Measurements from ENCODE around the gene ZNF546.
"Not testable (repeated sequence)": the region's sequence is repeated elsewhere in the genome, so short reads cannot be mapped to it uniquely, and the experiment has no call there.

ZNF546 gene

GRCh38 chr19:39987167-39987566 is 9.7 kb upstream of the ZNF546 start:
- no peak for DNase-seq

GRCh38 chr19:39987596-39987995 is 9.3 kb upstream of the ZNF546 start:
- DNase-seq: no peak

DNA sequence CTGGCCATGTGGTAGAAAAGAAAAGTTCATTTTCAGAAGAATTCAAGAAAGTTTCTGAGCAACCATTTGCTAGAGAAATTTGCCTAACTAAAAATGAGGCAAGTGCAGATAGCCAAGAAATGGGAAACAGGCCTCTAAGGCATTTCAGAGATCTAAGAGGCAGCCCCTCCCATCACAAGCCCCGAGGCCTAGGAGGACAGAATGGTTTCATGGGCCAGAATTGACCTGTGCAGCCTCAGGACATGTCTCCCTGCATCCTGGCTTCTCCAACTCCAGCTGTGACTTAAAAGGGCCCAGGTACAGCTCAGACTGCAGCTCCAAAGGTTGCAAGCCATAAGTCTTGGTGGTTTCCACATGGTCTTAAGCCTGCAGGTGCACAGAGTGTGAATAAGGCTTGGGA is 3.3 kb upstream of the ZNF546 start:
- no peak for DNase-seq

- no peak for DNase-seq
These were observed 2.5 kb upstream of the ZNF546 start for GRCh38 chr19:39994361-39994760.

- no peak for DNase-seq
These were observed 1.1 kb upstream of the ZNF546 start for GRCh38 chr19:39995794-39996193.

GRCh38 chr19:39996218-39996810 is 546 bp upstream of the ZNF546 start:
- DNase-seq: no peak

DNA sequence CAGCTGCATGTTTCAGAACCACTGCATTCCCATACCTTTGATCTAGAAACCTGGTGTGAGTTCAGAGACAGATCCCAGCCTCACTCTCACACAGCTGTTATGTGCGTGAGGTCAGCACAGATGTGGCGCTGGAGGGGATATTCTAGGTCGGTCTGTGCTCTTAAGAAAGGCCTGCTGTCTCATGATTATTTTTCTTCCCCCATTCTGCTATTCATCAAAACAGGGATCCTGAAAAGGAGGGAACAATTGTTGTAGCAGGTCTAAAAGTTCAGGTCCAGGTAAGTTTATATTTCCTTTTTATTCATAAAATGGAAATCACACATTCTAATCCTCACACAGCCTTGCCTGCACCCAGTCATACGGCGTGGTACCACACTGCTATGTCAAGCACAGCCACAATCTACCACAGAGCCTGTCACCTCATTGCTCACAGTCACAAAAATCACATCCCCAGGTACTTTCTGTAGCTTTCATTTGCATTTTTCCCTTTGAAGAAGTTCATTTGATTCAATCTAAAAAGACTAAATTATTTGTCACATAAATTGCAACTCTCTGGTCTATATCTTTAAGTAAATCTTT is 867 bp downstream of the ZNF546 start:
- DNase-seq: no peak

- DNase-seq: no peak
These were observed 1.6 kb downstream of the ZNF546 start for GRCh38 chr19:39998501-39998900.

DNA sequence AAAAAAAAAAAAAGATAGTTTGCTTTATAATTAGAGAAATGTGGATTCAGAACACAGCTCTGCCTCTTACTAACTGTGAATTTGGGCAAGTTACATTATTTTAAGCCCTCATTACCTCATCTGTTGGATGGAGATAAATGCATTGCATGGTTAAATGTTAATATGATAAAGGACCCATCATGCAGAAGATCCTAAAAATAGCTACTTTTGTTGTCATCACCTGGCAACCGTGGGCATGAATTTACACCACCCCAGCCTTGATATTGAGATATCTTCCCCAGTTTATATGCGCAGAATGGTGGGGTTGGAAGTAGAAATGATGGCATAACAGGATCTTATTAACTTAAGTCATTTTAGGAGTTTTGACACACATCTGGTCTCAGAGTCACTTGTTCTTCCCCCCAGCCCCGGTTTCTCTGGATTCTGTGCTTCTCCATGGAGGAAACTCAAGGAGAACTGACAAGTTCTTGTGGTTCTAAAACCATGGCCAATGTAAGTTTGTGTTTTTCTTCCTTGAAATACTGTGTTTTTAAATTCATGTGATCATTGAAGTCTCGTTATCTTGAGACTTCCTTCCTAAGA is 8.9 kb downstream of the ZNF546 start:
- no peak for DNase-seq

- no peak for DNase-seq
These were observed 9.4 kb downstream of the ZNF546 start for GRCh38 chr19:40006273-40006691.

GRCh38 chr19:40009674-40010073 is 12.8 kb downstream of the ZNF546 start:
- no peak for DNase-seq

GRCh38 chr19:40013991-40014390 is 17.1 kb downstream of the ZNF546 start:
- no peak for DNase-seq

- no peak for DNase-seq
These were observed 27.1 kb downstream of the ZNF546 start for GRCh38 chr19:40023969-40024368.

DNA sequence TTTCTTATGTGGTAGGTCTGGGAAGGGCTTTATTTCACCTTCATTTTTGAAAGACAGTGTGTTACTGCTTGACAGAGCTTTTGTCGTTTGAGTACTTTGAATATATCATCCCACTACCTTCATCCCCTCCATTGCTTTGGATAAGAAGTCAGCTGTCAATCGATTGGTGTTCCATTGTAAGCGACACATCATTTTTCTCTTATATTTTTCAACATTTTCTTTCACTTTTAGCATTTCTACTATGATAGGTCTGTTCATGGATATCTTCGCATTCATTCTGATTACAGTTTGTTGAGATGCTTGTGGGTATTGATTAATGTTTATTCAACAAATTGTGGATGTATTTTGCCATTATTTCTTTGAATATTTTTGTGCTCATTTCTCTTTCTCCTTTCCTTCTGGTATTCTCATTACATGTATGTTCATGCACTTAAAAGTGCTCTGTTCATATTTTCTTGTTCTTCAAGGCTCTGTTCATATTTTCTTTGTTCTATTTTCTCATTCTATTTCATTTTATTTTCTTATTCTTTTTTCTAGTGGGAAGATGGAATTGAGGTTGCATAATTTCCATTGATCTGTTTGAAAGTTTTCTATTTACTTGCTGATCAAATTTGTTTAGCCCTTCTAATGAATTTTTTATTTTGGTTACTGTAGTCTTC is 29.2 kb downstream of the ZNF546 start:
- no peak for DNase-seq

GRCh38 chr19:40026597-40026970 is 29.7 kb downstream of the ZNF546 start:
- no peak for DNase-seq

- no peak for DNase-seq
These were observed 37.2 kb downstream of the ZNF546 start for GRCh38 chr19:40033989-40034560.

- DNase-seq: no peak
These were observed 39.1 kb downstream of the ZNF546 start for GRCh38 chr19:40035996-40036395.

GRCh38 chr19:40038047-40038446 is 41.2 kb downstream of the ZNF546 start:
- not testable (repeated sequence) for DNase-seq

GRCh38 chr19:40041718-40042117 is 44.9 kb downstream of the ZNF546 start:
- DNase-seq: not testable (repeated sequence)

DNA sequence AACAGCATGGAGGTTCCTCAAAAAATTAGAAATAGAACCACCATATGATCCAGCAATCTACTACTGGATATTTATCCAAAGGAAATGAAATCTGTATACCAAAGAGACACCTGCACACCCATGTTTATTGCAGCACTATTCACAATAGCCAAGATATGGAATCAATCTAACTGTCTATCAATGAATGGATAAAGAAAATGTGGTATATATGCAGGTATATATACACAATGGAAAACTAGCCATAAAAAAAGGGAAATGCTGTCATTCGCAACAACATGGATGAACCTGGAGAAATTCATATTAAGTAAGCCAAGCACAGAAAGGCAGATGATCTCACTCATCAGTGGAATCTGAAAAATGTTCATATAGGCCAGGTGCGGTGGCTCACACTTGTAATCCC is 56.6 kb downstream of the ZNF546 start:
- no peak for DNase-seq

DNA sequence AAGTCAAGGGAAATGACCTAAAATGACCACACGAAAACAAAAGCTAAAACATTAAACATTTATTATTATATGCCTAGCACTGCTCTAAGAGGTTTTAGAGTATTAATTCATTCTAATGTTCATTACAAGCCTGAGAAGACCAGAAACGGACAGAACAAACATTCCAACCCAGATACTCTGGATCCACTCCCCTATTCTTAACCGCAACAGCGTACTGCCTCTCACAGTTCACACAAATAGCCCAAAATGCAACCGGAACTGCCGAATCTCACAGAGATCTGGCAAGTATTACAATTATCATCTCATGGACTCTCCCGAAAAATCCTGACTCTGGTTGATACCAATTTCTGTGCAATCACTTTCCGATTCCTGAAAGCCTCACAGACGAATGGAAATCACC is 57.8 kb downstream of the ZNF546 start:
- no peak for DNase-seq

DNA sequence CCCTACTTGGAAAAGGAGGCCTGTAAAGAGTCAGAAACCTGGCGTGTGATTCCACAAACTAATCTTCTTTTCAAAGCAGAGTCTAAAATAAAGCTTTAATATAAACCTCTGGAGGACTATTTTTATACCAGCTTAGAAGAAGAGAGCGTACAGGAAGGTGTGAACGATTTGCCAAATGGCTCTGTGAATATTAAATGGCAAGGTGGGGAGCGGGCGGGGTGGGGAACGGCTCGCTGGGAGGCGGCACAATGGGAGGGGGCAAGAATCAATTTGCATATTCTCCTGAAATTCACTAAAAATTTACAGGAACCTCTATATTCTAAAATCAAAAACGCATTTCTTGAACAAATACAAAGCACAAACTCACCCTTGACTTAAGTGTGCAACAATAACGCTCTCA is 58.2 kb downstream of the ZNF546 start:
- no peak for DNase-seq

- peak; percentile 64 for DNase-seq
These were observed 59.1 kb downstream of the ZNF546 start, which contains the start of gene ZNF780B for GRCh38 chr19:40055832-40056504. Gene ZNF780B (minus strand): TSS chr19:40056231. CDS start chr19:40050332, 5,899 bp downstream.
